Measurements from ENCODE around the gene SMR3A.

DNA sequence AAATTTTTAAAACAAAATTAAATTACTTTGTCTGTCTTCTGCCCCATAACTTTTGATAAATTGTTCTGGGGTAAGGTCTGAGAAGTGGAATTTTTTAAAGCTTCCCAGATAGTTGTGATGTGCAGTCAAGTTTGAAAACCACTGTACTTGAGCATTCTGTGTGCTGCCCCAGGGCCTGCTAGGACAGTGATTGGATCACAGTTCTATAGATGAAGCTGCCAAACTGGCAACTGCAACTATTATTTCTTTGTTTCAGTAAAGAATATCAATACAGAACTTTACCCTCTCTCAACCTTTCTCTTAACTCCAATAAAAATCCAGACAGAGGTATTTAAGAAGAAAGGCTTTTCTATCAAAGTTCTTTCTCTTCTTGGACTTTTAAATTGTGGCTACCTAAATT, 37.0 kb downstream of the SMR3A start, which contains the start of gene OPRPN:
- no peak for TF ChIP-seq EZH2phosphoT487 (IDR thresholded peaks at IDR 0.05; ENCODE audit: borderline replicate concordance)
- TF ChIP-seq, protein P1, sequence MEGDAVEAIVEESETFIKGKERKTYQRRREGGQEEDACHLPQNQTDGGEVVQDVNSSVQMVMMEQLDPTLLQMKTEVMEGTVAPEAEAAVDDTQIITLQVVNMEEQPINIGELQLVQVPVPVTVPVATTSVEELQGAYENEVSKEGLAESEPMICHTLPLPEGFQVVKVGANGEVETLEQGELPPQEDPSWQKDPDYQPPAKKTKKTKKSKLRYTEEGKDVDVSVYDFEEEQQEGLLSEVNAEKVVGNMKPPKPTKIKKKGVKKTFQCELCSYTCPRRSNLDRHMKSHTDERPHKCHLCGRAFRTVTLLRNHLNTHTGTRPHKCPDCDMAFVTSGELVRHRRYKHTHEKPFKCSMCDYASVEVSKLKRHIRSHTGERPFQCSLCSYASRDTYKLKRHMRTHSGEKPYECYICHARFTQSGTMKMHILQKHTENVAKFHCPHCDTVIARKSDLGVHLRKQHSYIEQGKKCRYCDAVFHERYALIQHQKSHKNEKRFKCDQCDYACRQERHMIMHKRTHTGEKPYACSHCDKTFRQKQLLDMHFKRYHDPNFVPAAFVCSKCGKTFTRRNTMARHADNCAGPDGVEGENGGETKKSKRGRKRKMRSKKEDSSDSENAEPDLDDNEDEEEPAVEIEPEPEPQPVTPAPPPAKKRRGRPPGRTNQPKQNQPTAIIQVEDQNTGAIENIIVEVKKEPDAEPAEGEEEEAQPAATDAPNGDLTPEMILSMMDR (conservative IDR thresholded peaks at IDR 0.05; ENCODE audit: low read length): no peak
